LNCAP (cell line): ENCODE measurements around the gene TNFRSF25.

Source experiments
- TF ChIP-seq, protein P1 (sequence below): fragments of 450-650 bp; IDR thresholded peaks from 2 replicates; pipeline ENCODE4 v1.5.1; 2017; ENCODE audit warnings: mild to moderate bottlenecking

Gene TNFRSF25

DNA sequence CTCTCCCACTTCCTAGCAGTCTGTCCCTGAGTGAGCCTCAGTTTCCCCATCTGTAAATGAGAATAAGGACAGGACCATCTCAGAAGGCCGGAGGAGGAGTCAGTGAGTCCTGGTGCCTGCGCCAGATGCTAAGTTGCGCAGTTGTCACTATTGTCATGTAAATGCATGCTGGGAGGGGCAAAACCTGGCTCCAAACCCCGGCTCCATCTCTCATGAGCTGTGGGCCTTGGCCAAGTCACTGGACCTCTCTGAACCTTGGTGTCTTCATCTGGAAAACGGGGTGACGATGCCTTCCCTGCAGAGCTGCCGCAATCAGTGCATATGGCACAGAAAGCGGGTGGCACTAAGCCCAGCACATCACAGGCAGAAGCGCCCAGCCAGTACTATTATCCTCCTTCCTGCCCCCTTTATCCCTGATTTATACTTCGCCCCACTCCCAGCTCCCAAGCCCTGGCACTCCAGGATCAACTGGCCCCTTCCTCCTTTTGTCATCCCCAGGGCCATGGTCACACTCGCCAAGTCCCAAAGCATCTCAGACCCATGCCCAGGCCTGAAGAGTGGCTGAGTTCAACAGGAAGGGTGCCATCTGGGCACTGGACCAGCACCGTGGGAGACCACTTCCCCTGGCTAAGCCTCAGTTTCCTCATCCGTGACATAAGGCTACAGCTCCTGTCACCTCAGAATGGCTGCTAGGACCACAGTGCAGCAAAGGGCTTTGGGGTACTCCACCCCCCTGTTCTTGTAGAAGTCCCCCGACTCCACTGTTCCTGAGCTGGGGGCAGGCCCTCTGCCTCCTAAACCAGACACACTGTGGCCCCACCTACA is 29.8 kb upstream of the TNFRSF25 start:
- TF ChIP-seq, protein P1, sequence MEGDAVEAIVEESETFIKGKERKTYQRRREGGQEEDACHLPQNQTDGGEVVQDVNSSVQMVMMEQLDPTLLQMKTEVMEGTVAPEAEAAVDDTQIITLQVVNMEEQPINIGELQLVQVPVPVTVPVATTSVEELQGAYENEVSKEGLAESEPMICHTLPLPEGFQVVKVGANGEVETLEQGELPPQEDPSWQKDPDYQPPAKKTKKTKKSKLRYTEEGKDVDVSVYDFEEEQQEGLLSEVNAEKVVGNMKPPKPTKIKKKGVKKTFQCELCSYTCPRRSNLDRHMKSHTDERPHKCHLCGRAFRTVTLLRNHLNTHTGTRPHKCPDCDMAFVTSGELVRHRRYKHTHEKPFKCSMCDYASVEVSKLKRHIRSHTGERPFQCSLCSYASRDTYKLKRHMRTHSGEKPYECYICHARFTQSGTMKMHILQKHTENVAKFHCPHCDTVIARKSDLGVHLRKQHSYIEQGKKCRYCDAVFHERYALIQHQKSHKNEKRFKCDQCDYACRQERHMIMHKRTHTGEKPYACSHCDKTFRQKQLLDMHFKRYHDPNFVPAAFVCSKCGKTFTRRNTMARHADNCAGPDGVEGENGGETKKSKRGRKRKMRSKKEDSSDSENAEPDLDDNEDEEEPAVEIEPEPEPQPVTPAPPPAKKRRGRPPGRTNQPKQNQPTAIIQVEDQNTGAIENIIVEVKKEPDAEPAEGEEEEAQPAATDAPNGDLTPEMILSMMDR = no peak

DNA sequence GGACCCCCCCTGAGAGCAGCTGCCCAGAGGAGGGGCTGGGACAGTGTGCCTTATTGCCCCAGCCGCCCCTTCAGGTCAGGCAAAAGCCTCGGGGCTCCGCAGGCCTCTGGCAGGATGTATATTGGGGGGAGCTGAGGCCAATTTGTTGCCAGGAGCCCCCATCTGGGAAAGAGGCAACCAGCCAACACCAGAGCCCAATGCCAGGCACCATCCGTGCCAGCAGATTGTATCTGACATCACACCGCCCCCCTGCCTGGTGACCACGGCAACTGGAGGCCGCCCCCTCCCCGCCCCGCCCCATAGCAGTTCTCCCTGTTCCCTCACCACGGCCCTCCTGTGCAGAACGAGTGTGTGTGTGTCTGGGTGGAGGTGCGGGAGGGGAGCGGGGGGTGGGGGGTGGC is 29.1 kb upstream of the TNFRSF25 start:
- TF ChIP-seq, protein P1 = no peak

- TF ChIP-seq, protein P1 = no peak
Observed at GRCh38 chr1:6494627-6495026, 28.7 kb upstream of the TNFRSF25 start.

GRCh38 chr1:6491966-6492365 is 26.0 kb upstream of the TNFRSF25 start:
- TF ChIP-seq, protein P1 = no peak

DNA sequence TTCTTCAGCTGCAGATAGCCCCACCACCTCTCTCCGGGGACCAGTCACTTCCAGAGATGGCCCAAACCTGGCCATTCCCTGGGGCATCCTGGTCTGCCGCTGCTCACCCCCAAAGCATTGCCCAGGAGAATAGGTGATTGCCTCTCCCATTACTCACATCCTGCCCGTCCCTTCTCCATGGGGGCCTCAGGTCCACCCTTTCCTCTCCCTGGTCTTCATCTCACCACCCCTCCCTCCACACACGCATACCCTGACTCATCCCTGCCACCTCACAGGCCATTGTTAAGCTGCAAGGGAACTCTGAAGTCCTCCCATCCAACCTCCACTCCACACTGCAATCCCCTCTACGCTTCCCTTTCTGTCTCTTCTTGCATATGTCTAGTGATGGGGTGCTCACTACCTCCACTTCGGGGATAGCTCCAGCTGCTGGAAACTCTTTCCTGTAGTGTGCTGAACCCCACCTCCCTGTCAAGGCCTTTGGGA is 25.5 kb upstream of the TNFRSF25 start, which contains the start of gene PLEKHG5:
Gene PLEKHG5, minus strand, starts transcription at position 188 of the 483 bp plus-strand sequence. CDS start 14,096 bp downstream, outside the sequence.
- TF ChIP-seq, protein P1 = no peak

GRCh38 chr1:6491081-6491449 is 25.1 kb upstream of the TNFRSF25 start:
- TF ChIP-seq, protein P1 = no peak

GRCh38 chr1:6490181-6491080 is 24.5 kb upstream of the TNFRSF25 start:
- TF ChIP-seq, protein P1 = 0 out of 2 replicates have a peak, but pooled peaks have one; percentile 5
